ENCODE results near the gene NET1.
A peak's percentile ranks its signal among the peaks of the same experiment; 100 is the strongest.
"Not testable (repeated sequence)": the region's sequence is repeated elsewhere in the genome, so short reads cannot be mapped to it uniquely, and the experiment has no call there.

NET1 gene

GRCh38 chr10:5396556-5397300 is 15.6 kb upstream of the NET1 start:
- Histone ChIP-seq H3K27ac (ENCODE audit: low read length) (no peak overlapping the region), H3K27me3 (ENCODE audit: control insufficient read depth, insufficient read depth, low read length) (no peaks in the 10 kb centered on the region), H3K36me3 (ENCODE audit: control insufficient read depth, insufficient read depth, low read length) (no peaks in the 10 kb centered on the region; the same call in 1 of the 2 replicates), H3K4me3 (ENCODE audit: low read length) (no peak overlapping the region), H3K4me1 (ENCODE audit: control insufficient read depth, insufficient read depth, low read length) (no peaks in the 10 kb centered on the region), H3K9me3 (ENCODE audit: control insufficient read depth, insufficient read depth, low read length) (no peaks in the 10 kb centered on the region; the same call in 1 of the 2 replicates)
- no CpG with 5 or more reads among the region's 12 CpGs for WGBS (ENCODE audit: insufficient coverage, insufficient read length)
- no peak for DNase-seq (ENCODE audit: low read depth, low spot score)

DNA sequence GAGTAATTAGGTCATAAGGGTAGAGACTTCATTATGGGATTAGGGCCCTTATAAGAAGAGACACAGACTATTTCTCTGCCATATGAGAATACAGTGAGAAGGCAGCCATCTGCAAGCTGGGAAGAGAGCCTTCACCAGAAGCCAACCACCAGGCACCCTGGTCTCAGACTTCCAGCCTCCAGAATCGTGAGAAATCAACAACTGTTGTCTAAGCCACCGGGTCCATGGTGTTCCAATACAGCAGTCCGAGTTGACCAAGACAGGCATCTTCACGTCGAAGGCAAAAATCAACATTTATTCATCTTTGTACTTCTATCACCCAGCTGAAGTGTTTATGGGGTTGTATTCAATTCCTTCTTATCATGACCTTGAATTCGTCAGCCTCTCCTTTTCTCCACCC is 13.0 kb upstream of the NET1 start:
- Histone ChIP-seq H3K4me3 (ENCODE audit: low read length) (no peak overlapping the region), H3K9me3 (ENCODE audit: control insufficient read depth, insufficient read depth, low read length) (no peaks in the 10 kb centered on the region), H3K4me1 (ENCODE audit: control insufficient read depth, insufficient read depth, low read length) (no peaks in the 10 kb centered on the region), H3K27ac (ENCODE audit: low read length) (no peak overlapping the region), H3K27me3 (ENCODE audit: control insufficient read depth, insufficient read depth, low read length) (no peaks in the 10 kb centered on the region), H3K36me3 (ENCODE audit: control insufficient read depth, insufficient read depth, low read length) (no peaks in the 10 kb centered on the region)
- WGBS (ENCODE audit: insufficient coverage, insufficient read length), result no CpG with 5 or more reads among the region's 6 CpGs
- DNase-seq (ENCODE audit: low read depth, low spot score), result no peak

GRCh38 chr10:5400468-5401240 is 11.7 kb upstream of the NET1 start:
- no peak overlapping the region for H3K4me3 ChIP-seq (ENCODE audit: low read length)
- H3K4me1 ChIP-seq (ENCODE audit: control insufficient read depth, insufficient read depth, low read length), result no peaks in the 10 kb centered on the region
- no CpG with 5 or more reads among the region's 9 CpGs for WGBS (ENCODE audit: insufficient coverage, insufficient read length)
- no peak for DNase-seq (ENCODE audit: low read depth, low spot score)
- no peaks in the 10 kb centered on the region for H3K36me3 ChIP-seq (ENCODE audit: control insufficient read depth, insufficient read depth, low read length)
- H3K27ac ChIP-seq (ENCODE audit: low read length), result no peak overlapping the region
- no peaks in the 10 kb centered on the region for H3K9me3 ChIP-seq (ENCODE audit: control insufficient read depth, insufficient read depth, low read length)
- H3K27me3 ChIP-seq (ENCODE audit: control insufficient read depth, insufficient read depth, low read length), result no peaks in the 10 kb centered on the region

DNA sequence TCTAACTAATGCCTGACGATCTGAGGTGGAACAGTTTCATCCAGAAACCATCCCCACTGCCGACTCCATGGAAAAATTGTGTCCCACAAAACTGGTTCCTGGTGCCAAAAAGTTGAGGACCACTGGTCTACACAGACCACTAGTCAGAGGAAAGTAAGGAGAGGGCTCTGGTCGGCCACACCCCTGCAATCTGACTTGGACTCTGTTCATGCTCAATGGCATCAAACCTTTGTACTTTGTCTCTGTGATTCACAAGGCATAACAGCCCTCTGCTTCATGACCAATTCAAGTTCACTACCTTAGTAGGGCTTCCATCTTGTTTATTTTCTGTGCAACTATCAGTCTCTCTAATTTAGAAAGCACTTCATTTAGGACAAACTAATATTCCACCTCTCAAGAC is 9.6 kb upstream of the NET1 start:
- no peak overlapping the region for H3K27ac ChIP-seq (ENCODE audit: low read length)
- H3K27me3 ChIP-seq (ENCODE audit: control insufficient read depth, insufficient read depth, low read length), result no peaks in the 10 kb centered on the region
- DNase-seq (ENCODE audit: low read depth, low spot score), result no peak
- H3K36me3 ChIP-seq (ENCODE audit: control insufficient read depth, insufficient read depth, low read length), result no peaks in the 10 kb centered on the region
- WGBS (ENCODE audit: insufficient coverage, insufficient read length), result no CpG with 5 or more reads among the region's 3 CpGs
- no peaks in the 10 kb centered on the region for H3K9me3 ChIP-seq (ENCODE audit: control insufficient read depth, insufficient read depth, low read length)
- H3K4me1 ChIP-seq (ENCODE audit: control insufficient read depth, insufficient read depth, low read length), result no peaks in the 10 kb centered on the region
- H3K4me3 ChIP-seq (ENCODE audit: low read length), result no peak overlapping the region

DNA sequence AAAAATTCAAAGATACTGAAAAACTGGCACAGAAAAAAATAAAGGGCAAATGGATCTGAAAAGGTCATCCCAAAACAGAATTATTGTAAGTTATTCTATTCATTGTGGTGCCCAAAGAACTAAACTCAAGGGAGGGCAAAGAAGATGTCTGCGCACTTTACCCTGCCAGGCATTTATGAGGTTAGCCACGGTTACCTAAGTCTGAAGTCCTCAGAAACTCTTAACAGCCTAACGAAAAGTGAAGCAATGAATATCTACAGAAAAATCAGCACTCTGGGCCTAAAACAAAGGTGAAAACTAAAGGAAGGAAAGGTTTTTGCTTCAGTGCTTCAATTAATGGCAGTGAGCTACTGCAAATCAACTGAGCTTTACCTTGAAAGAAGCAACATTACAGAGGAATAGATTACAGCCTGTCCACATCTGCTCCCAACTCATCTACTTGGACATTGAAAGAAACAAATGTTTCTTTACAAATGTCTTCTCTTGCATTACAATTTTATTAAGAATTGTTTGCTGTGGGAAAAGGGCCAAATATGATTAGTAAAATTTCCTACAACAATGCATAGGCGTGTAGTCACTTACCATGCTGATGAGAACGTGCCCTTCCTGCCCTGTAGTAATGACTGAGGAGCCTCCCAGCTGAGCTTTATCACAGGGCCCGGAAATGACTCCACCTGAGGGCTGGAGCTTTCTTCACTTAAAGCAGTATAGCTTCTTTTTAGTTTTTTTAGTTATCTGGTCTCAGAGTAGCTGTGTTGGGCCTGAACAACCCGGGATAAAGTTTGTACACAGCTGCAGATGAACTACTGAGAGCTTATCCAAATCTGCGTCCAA is 7.9 kb upstream of the NET1 start, which contains the start of gene TUBAL3:
Gene TUBAL3 (minus strand): TSS at position 621 of the 834 bp plus-strand sequence. CDS start 36 bp downstream, at position 585.
- no CpG with 5 or more reads among the region's 8 CpGs for WGBS (ENCODE audit: insufficient coverage, insufficient read length)
- no peak for DNase-seq (ENCODE audit: low read depth, low spot score)
- Histone ChIP-seq H3K9me3 (ENCODE audit: control insufficient read depth, insufficient read depth, low read length) (no peaks in the 10 kb centered on the region), H3K36me3 (ENCODE audit: control insufficient read depth, insufficient read depth, low read length) (no peaks in the 10 kb centered on the region), H3K27ac (ENCODE audit: low read length) (no peak within 1 kb of the TSS), H3K27me3 (ENCODE audit: control insufficient read depth, insufficient read depth, low read length) (no peaks in the 10 kb centered on the region), H3K4me3 (ENCODE audit: low read length) (no peak within 1 kb of the TSS), H3K4me1 (ENCODE audit: control insufficient read depth, insufficient read depth, low read length) (no peaks in the 10 kb centered on the region)

DNA sequence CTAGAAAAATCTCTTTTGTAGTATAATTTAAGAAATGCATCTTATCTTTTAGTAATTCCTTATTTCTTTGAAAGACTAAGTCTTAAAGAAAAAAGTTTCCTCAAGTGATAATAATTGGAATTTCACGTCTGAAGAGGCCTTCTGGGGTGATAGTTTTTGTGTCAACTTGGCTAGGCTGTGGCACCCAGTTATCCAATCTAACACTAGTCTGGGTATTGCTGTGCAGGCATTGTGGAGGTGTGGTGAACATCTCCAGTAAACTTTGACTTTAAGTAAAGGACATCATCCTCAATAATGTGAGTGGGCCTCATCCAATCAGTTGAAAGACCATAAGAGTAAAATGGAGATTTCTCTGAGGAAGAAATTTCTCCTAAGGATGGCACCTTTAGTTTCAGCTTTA is 5.4 kb upstream of the NET1 start:
- DNase-seq (ENCODE audit: low read depth, low spot score), result no peak
- H3K4me1 ChIP-seq (ENCODE audit: control insufficient read depth, insufficient read depth, low read length), result no peaks in the 10 kb centered on the region
- no CpG with 5 or more reads among the region's 1 CpG for WGBS (ENCODE audit: insufficient coverage, insufficient read length)
- no peaks in the 10 kb centered on the region for H3K36me3 ChIP-seq (ENCODE audit: control insufficient read depth, insufficient read depth, low read length)
- no peaks in the 10 kb centered on the region for H3K27me3 ChIP-seq (ENCODE audit: control insufficient read depth, insufficient read depth, low read length)
- H3K4me3 ChIP-seq (ENCODE audit: low read length), result no peak overlapping the region
- no peaks in the 10 kb centered on the region for H3K9me3 ChIP-seq (ENCODE audit: control insufficient read depth, insufficient read depth, low read length)
- no peak overlapping the region for H3K27ac ChIP-seq (ENCODE audit: low read length)

DNA sequence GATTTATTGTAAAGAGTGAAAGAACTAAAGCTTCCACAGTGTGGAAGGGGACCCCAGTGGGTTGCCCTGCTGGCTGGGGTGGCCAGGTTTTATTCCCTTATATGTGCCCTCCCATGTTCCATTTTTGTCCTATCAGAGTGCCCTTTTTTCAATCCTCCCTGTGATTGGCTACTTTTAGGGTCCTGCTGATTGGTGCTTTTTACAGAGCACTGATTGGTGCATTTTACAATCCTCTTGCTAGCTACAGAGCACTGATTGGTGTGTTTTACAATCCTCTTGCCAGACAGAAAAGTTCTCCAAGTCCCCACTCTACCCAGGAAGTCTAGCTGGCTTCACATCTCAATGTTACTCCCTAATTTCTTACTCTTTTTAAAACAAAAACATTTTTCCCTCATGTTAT is 1.6 kb upstream of the NET1 start:
- H3K4me1 ChIP-seq (ENCODE audit: control insufficient read depth, insufficient read depth, low read length); H3K27me3 ChIP-seq (ENCODE audit: control insufficient read depth, insufficient read depth, low read length); H3K4me3 ChIP-seq (ENCODE audit: low read length); DNase-seq (ENCODE audit: low read depth, low spot score); H3K9me3 ChIP-seq (ENCODE audit: control insufficient read depth, insufficient read depth, low read length); H3K36me3 ChIP-seq (ENCODE audit: control insufficient read depth, insufficient read depth, low read length); H3K27ac ChIP-seq (ENCODE audit: low read length): not testable (repeated sequence)

- Histone ChIP-seq H3K27ac (ENCODE audit: low read length) (no peak overlapping the region), H3K4me3 (ENCODE audit: low read length) (no peak overlapping the region)
- no CpG with 5 or more reads among the region's 3 CpGs for WGBS (ENCODE audit: insufficient coverage, insufficient read length)
These were observed 448 bp upstream of the NET1 start for GRCh38 chr10:5411941-5412276.

GRCh38 chr10:5413012-5413938 is 918 bp downstream of the NET1 start:
- 100% methylated on average over 1 of the region's 20 CpGs for WGBS (ENCODE audit: insufficient coverage, insufficient read length)
- no peak for DNase-seq (ENCODE audit: low read depth, low spot score)

More at GRCh38 chr10:5411941-5412276, 448 bp upstream of the NET1 start:
- no peaks in the 10 kb centered on the region for H3K36me3 ChIP-seq (ENCODE audit: control insufficient read depth, insufficient read depth, low read length)
- H3K4me1 ChIP-seq (ENCODE audit: control insufficient read depth, insufficient read depth, low read length), result peaks cover 4% of the 10 kb centered on the region
- DNase-seq (ENCODE audit: low read depth, low spot score), result no peak
- no peaks in the 10 kb centered on the region for H3K9me3 ChIP-seq (ENCODE audit: control insufficient read depth, insufficient read depth, low read length)
- H3K27me3 ChIP-seq (ENCODE audit: control insufficient read depth, insufficient read depth, low read length), result no peaks in the 10 kb centered on the region

More at GRCh38 chr10:5413012-5413938, 918 bp downstream of the NET1 start:
- H3K27ac ChIP-seq (ENCODE audit: low read length), result no peak overlapping the region
- H3K27me3 ChIP-seq (ENCODE audit: control insufficient read depth, insufficient read depth, low read length), result no peaks in the 10 kb centered on the region
- H3K9me3 ChIP-seq (ENCODE audit: control insufficient read depth, insufficient read depth, low read length), result no peaks in the 10 kb centered on the region
- H3K4me3 ChIP-seq (ENCODE audit: low read length), result peak overlapping the region; percentile 100; the same call in 1 of the 2 replicates
- H3K4me1 ChIP-seq (ENCODE audit: control insufficient read depth, insufficient read depth, low read length), result peaks cover 6% of the 10 kb centered on the region
- no peaks in the 10 kb centered on the region for H3K36me3 ChIP-seq (ENCODE audit: control insufficient read depth, insufficient read depth, low read length)
